Omental fat pad (tissue), 4 donors: ENCODE data around the gene CPD. TPM values are rescaled to one million over a fixed set of nuclear protein-coding genes. Genes with fewer than 3 reads are reported as not detected.

Experiments
- ATAC-seq: fragments of 150-250 bp; one replicate; pipeline ENCODE4 v1.9.1; 2016; ENCODE audit warnings: mild to moderate bottlenecking, moderate library complexity; ENCODE audit not compliant: low FRiP score
- DNase-seq: peaks from one replicate; pipeline ENCODE4 v3.0.0-alpha.2; 2019; ENCODE audit warnings: low spot score
- total RNA-seq, 4 donors: library from RNA; depleted of rRNA; stranded (reverse); fragments of >200 nt; gene quantifications; one replicate each; pipeline ENCODE4 v1.1.0, GENCODE V29; 2016
- TF ChIP-seq, protein P1 (sequence below), 3 donors: fragments of 450-650 bp; IDR thresholded peaks; one replicate each; pipeline ENCODE4 v1.5.1; 2016 to 2017; ENCODE audit warnings: antibody characterized with exemption in 3 of 3, mild to moderate bottlenecking in 3 of 3, moderate library complexity in 2 of 3

The CPD gene
- total RNA-seq, 4 donors from 2014 or later, result 57.2 to 101 (median 82.2) TPM

DNA sequence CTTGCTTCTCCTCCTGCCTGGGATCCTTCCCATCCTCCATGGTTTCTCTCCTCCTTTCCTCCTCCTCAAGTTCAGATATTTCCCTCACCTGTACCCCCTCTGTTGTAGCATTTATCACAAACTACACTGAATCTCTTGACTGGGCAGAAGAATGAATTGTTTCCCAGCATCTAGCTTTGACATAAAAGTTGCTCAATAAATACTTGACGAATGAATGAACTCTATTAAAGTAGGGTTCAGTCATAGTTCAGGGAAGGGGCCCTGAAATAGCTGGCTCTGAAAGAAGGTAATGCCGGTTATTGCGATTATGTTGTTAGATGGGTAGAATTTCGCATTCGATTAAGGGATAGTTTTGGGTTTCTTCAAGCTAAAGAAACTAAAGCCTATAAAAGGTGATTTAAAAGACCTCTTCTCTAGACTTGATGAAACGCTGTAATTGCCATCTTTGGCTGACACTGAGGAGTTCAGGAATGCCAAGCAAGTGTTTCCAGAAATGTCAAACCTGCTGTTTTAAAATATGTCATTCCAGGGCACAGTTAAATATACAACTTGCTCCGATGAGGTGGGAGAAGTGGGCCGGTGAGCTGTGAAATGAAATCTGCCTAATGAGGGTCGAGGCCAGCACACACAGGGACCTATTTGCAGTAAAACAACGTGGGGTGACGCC, 1.0 kb upstream of the CPD start:
- DNase-seq, result no peak
- ATAC-seq, result no peak
- TF ChIP-seq, protein P1, sequence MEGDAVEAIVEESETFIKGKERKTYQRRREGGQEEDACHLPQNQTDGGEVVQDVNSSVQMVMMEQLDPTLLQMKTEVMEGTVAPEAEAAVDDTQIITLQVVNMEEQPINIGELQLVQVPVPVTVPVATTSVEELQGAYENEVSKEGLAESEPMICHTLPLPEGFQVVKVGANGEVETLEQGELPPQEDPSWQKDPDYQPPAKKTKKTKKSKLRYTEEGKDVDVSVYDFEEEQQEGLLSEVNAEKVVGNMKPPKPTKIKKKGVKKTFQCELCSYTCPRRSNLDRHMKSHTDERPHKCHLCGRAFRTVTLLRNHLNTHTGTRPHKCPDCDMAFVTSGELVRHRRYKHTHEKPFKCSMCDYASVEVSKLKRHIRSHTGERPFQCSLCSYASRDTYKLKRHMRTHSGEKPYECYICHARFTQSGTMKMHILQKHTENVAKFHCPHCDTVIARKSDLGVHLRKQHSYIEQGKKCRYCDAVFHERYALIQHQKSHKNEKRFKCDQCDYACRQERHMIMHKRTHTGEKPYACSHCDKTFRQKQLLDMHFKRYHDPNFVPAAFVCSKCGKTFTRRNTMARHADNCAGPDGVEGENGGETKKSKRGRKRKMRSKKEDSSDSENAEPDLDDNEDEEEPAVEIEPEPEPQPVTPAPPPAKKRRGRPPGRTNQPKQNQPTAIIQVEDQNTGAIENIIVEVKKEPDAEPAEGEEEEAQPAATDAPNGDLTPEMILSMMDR (IDR thresholded peaks at IDR 0.05), result no peak

DNA sequence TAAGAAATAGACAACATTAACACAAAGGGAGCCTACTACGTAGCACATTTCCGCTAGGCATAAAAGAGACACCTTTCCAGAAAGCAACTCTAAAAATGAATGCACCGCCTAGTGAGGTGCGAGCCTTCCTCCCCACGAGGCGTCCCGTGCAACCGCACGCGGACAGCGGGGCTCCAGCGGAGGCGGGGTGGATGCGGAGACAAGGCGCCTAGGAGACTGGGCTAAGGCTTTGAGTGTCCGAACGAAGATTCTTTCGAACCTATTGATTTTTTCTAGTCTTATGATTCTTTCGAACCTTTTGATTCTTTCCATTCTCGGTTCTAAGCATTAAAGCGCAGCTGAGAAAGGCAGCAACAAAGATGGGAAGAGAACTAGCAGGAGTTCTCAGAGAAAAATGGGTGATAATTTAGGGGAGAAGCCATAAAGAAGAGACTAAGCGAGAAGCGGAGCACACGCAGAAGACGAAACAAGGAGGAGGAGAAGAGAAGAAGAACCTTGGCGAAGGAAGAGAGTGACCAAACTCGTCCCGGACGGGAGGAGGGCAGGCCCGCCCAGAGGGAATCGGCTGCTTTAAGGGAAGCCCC, 394 bp upstream of the CPD start:
- ATAC-seq, result no peak
- no peak for DNase-seq
- TF ChIP-seq, protein P1 (IDR thresholded peaks at IDR 0.05), result no peak

DNA sequence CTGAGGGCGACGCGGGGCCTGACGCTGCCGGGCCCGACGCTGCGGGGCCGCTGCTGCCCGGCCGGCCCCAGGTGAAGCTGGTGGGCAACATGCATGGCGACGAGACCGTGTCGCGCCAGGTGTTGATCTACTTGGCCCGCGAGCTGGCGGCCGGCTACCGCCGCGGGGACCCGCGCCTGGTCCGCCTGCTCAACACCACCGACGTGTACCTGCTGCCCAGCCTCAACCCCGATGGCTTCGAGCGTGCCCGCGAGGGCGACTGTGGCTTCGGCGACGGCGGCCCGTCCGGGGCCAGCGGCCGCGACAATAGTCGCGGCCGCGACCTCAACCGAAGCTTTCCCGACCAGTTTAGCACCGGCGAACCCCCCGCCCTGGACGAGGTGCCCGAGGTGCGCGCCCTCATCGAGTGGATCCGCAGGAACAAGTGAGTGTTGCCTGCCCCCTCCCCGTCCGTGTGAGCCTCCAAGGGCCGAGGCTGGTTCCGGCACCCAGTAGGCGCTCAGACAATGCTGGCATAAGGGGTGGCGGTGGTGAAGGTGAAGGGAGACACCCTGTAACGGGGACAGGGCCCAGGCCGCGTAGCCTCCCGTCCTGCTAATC, 676 bp downstream of the CPD start:
- no peak for DNase-seq
- ATAC-seq, result no peak
- TF ChIP-seq, protein P1 (IDR thresholded peaks at IDR 0.05), result no peak

DNA sequence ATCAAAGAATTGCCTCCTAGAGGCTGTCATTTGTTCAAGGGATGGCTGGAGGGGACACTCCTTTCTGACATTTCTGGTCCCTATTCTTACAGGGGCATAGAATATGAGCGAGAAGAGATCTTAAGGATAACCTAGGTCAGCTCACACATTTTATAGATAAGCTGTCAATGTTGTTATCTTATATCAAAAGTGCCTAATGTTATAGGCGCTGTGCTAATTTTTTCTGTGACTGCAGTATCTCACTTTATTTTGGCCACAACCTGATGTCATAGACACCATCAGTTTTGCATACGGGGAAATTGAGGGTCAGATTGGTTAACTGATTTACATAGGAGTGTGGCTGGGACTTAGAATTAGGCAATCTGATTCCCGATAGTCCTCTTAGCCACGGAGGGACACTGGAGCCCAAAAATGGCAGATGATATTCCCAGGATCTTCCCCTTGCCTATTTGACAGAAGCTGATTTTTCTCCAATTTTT, 1.2 kb downstream of the CPD start:
- ATAC-seq, result no peak
- DNase-seq, result no peak
- TF ChIP-seq, protein P1 (IDR thresholded peaks at IDR 0.05), result no peak

DNA sequence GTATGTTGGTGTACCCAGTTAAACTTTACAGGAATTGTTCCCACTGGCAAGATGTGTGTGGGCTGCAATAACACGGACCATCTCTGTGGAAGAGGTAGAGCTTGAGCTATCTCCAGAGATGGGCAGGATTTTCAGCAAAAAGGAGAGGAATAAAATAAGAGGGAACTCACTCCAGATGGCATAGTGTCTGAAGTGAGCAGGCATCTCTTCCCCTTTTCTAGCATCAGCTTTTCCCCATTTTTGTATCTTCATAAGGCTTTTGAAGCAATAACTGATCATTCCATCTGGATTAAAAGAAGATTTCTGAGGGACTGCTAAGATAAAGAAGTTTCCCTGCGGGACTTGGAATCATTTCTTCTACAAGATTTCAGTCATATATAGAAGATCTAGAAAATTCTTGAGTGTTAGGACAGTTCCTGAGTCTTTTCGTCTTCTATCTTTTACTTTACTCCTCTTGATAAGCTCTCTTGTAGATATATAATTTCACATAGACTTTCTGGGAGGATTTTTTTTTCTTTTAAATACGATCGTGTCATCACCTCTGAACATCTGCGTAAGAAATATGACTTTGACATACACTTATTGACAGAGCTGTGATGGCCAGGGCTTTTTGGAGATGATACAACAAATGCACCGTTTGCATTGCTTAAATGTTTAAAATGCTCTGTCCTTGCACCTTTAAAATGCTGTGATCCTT, 2.1 kb downstream of the CPD start:
- DNase-seq (no peak), ATAC-seq (no peak)
- TF ChIP-seq, protein P1 (IDR thresholded peaks at IDR 0.05), result no peak

DNA sequence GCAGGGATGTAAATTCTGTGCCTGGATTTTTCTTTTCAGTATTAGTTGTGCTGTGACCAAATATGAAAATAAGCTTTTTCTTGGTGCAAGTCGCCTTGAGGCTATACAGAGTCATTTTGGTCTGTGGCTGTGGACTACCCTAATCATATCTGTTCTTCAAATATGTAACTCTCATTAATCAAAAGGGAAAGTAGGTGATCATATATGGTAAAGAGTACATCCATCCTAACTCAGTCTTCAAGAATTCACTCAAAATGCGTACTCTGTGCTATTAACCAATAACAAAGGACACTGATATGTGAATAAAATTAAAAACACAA, 2.6 kb downstream of the CPD start:
- no peak for ATAC-seq
- no peak for DNase-seq
- TF ChIP-seq, protein P1 (IDR thresholded peaks at IDR 0.05), result no peak
